Liver (tissue), 9 donors: ENCODE measurements around the gene RAB28. TPM values are rescaled to one million over a fixed set of nuclear protein-coding genes. Genes with fewer than 3 reads are reported as not detected.
A peak's percentile ranks its signal among the peaks of the same experiment; 100 is the strongest.

Experiments used
- DNase-seq: peaks from one replicate; pipeline ENCODE4 v3.0.0-alpha.2; 2017; ENCODE audit warnings: low spot score
- H3K27ac ChIP-seq, 2 donors: one replicate each; pipeline ENCODE4 v1.7.0; 2013; ENCODE audit warnings: inconsistent platforms in 2 of 2, low read length in 2 of 2, control low read depth in 1 of 2, low read depth in 1 of 2, mild to moderate bottlenecking in 1 of 2
- H3K27me3 ChIP-seq, 4 donors: one replicate each; pipeline versions ENCODE4 v1.6.1 to v1.7.0; 2013; ENCODE audit warnings: low read length in 3 of 4, inconsistent platforms in 1 of 4, mild to moderate bottlenecking in 1 of 4, moderate library complexity in 1 of 4; ENCODE audit not compliant: control insufficient read depth in 4 of 4, insufficient read depth in 4 of 4
- H3K36me3 ChIP-seq, 4 donors: one replicate each; pipeline versions ENCODE4 v1.6.1 to v1.7.0; 2013; ENCODE audit warnings: low read length in 3 of 4, mild to moderate bottlenecking in 3 of 4, low read depth in 1 of 4, moderate library complexity in 1 of 4; ENCODE audit not compliant: control insufficient read depth in 4 of 4, insufficient read depth in 3 of 4
- H3K4me1 ChIP-seq, 4 donors: one replicate each; pipeline versions ENCODE4 v1.6.1 to v1.7.0; 2013; ENCODE audit warnings: low read length in 3 of 4, mild to moderate bottlenecking in 3 of 4, moderate library complexity in 1 of 4; ENCODE audit not compliant: control insufficient read depth in 4 of 4, insufficient read depth in 4 of 4
- H3K4me3 ChIP-seq, 3 donors: one replicate each; pipeline versions ENCODE4 v1.6.1 to v1.7.0; 2013; ENCODE audit warnings: low read length in 3 of 3, control low read depth in 1 of 3, low read depth in 1 of 3, mild to moderate bottlenecking in 1 of 3
- H3K9ac ChIP-seq, 2 donors: one replicate each; pipeline ENCODE4 v1.7.0; 2013; ENCODE audit warnings: low read length in 2 of 2, mild to moderate bottlenecking in 2 of 2, moderate library complexity in 2 of 2, control low read depth in 1 of 2, low read depth in 1 of 2
- H3K9me3 ChIP-seq, 4 donors: one replicate each; pipeline versions ENCODE4 v1.6.1 to v1.7.0; 2013; ENCODE audit warnings: low read length in 3 of 4; ENCODE audit not compliant: control insufficient read depth in 4 of 4
- EGR1 ChIP-seq, 2 donors: IDR thresholded peaks; 2 replicates each; pipeline ENCODE4 v1.6.1; 2016 to 2018; ENCODE audit warnings: antibody characterized with exemption in 2 of 2, low read depth in 2 of 2
- FOXA1 ChIP-seq: IDR thresholded peaks from 2 replicates; pipeline ENCODE4 v1.6.1; 2016; ENCODE audit warnings: antibody characterized with exemption
- HNF4A ChIP-seq, 2 donors: conservative IDR thresholded peaks; 2 replicates each; pipeline ENCODE4 v1.6.1; 2016; ENCODE audit warnings: antibody characterized with exemption in 2 of 2, mild to moderate bottlenecking in 2 of 2
- JUND ChIP-seq, 2 donors: IDR thresholded peaks; 2 replicates each; pipeline ENCODE4 v1.6.1; 2016; ENCODE audit warnings: antibody characterized with exemption in 2 of 2
- NR2F2 ChIP-seq: IDR thresholded peaks from 2 replicates; pipeline ENCODE4 v1.6.1; 2016; ENCODE audit warnings: antibody characterized with exemption
- RAD21 ChIP-seq, 2 donors: IDR thresholded peaks; 2 replicates each; pipeline ENCODE4 v1.6.1; 2016; ENCODE audit warnings: antibody characterized with exemption in 2 of 2, mild to moderate bottlenecking in 2 of 2
- RXRA ChIP-seq, 2 donors: IDR thresholded peaks; 2 replicates each; pipeline ENCODE4 v1.6.1; 2017 to 2018; ENCODE audit warnings: antibody characterized with exemption in 2 of 2, mild to moderate bottlenecking in 1 of 2
- SP1 ChIP-seq: IDR thresholded peaks from 2 replicates; pipeline ENCODE4 v1.6.1; 2018; ENCODE audit warnings: antibody characterized with exemption, mild to moderate bottlenecking
- WGBS: extraction: QIAGEN DNeasy Blood & Tissue Kit; methylation state at CpG from one replicate; pipeline ENCODE4 v1.1.7; 2013; 5-methylcytosine and 5-hydroxymethylcytosine counted together
- polyA plus RNA-seq, 2 donors: library from polyadenylated mRNA; stranded (reverse) in 1 of 2; unstranded in 1 of 2; fragments of 200-250 nt in 1 of 2; fragments of >200 nt in 1 of 2; fragmentation: Nextera tagmentation in 1 of 2; extraction: Ambion mirVana in 1 of 2; gene quantifications; one replicate each; pipeline versions ENCODE4 v1.2.1 to v1.2.3, GENCODE V29; 2013 to 2015
- total RNA-seq, 2 donors: library from RNA; depleted of rRNA; stranded (reverse); fragments of >200 nt; gene quantifications; one replicate each; pipeline ENCODE4 v1.2.3, GENCODE V29; 2014
- TF ChIP-seq, protein P1 (sequence below): IDR thresholded peaks from 2 replicates; pipeline ENCODE4 v1.6.1; 2016; ENCODE audit warnings: antibody characterized with exemption
- TF ChIP-seq, protein P2 (sequence below): IDR thresholded peaks from 2 replicates; pipeline ENCODE4 v1.6.1; 2016; ENCODE audit warnings: antibody characterized with exemption
- donor health status: healthy.
- donor health status: healthy.
- donor health status: healthy.
- donor health status: healthy.
- donor health status: healthy.

The RAB28 gene
- total and polyA plus RNA-seq, 4 donors: 3.9 to 7.7 (median 6.8) TPM

DNA sequence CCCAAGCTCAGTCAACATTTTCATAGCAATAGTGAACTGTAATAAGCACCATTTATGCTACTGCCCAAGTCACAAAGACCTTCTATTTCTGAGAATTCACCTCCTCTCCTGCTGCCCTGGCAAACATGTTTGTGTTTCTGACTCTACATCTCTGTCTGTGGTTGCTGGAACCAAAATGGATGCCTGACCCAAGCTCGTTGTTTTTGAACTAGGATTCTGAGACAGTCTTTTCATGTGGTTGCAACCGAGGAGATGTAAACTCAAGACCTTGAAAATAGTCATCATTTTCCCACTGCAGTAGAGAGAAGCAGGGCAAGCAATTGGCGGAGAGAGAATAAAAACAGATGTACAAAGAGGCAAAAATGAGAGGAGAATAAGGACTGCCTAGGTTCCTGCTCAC lies 160.2 kb downstream of the RAB28 start:
- no peaks in the 10 kb centered on the region for H3K27me3 ChIP-seq
- TF ChIP-seq RAD21 (IDR thresholded peaks at IDR 0.05) (no peak), HNF4A (conservative IDR thresholded peaks at IDR 0.05) (no peak), SP1 (no peak), FOXA1 (no peak), JUND (IDR thresholded peaks at IDR 0.05) (no peak), NR2F2 (no peak)
- TF ChIP-seq, protein P1, sequence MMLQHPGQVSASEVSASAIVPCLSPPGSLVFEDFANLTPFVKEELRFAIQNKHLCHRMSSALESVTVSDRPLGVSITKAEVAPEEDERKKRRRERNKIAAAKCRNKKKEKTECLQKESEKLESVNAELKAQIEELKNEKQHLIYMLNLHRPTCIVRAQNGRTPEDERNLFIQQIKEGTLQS: no peak
- TF ChIP-seq, protein P2, sequence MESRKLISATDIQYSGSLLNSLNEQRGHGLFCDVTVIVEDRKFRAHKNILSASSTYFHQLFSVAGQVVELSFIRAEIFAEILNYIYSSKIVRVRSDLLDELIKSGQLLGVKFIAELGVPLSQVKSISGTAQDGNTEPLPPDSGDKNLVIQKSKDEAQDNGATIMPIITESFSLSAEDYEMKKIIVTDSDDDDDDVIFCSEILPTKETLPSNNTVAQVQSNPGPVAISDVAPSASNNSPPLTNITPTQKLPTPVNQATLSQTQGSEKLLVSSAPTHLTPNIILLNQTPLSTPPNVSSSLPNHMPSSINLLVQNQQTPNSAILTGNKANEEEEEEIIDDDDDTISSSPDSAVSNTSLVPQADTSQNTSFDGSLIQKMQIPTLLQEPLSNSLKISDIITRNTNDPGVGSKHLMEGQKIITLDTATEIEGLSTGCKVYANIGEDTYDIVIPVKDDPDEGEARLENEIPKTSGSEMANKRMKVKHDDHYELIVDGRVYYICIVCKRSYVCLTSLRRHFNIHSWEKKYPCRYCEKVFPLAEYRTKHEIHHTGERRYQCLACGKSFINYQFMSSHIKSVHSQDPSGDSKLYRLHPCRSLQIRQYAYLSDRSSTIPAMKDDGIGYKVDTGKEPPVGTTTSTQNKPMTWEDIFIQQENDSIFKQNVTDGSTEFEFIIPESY: no peak
- no peaks in the 10 kb centered on the region for H3K4me1 ChIP-seq
- 94% methylated on average over 3 of the region's 3 CpGs for WGBS
- H3K27ac ChIP-seq: no peak overlapping the region
- H3K9me3 ChIP-seq: peaks cover 0 to 6% (median 2%) of the 10 kb centered on the region in 4 donors
- H3K36me3 ChIP-seq: peaks cover 0 to 7% (median 0%) of the 10 kb centered on the region in 4 donors
- no peak overlapping the region for H3K4me3 ChIP-seq
- no peak for DNase-seq
- no peak overlapping the region for H3K9ac ChIP-seq

DNA sequence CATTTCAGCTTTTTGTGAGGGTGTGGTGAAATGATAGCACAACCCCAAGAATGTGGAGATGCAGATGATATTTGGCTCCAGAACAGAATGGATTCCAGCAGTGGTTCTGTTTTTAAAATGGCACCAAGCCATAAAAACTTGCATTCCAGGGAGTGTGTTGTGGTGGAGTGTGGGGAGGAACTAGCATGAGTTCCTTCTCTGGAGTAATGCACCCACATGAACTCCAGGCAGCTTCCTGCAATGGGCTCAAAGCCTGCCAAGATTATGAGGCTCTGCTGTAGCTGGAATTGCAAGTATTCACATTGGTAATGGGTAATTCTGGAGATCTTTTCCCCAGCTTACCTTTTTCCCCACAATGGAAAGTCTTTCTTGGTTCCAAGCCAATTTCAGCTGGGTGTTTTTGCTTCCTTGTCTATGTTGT lies 161.4 kb downstream of the RAB28 start:
- no peak for DNase-seq
- TF ChIP-seq RXRA (IDR thresholded peaks at IDR 0.05): peak in 1 of 2 donors; percentile 5
- no peak for TF ChIP-seq RAD21 (IDR thresholded peaks at IDR 0.05)
- TF ChIP-seq EGR1 (IDR thresholded peaks at IDR 0.05; ENCODE audit: low read depth in 2 of 2): no peak
- H3K27me3 ChIP-seq: no peaks in the 10 kb centered on the region
- no peaks in the 10 kb centered on the region for H3K4me1 ChIP-seq
- peaks cover 0 to 7% (median 0%) of the 10 kb centered on the region in 4 donors for H3K36me3 ChIP-seq
- peaks cover 0 to 6% (median 2%) of the 10 kb centered on the region in 4 donors for H3K9me3 ChIP-seq
- H3K9ac ChIP-seq: no peak overlapping the region
- no peak overlapping the region for H3K27ac ChIP-seq
- H3K4me3 ChIP-seq: peak overlapping the region in 1 of 3 donors; percentile 25

Other genes starting within 250 kb of the RAB28 start
- gene NKX3-2, start 60.2 kb upstream of the RAB28 start, total RNA-seq: not detected
- gene NKX3-2, start 60.2 kb upstream of the RAB28 start, polyA plus RNA-seq: not detected
- 10 to 100 TPM; 14.6 to 19.2 TPM for gene BOD1L1, start 143.4 kb upstream of the RAB28 start, total RNA-seq
- 1 to 10 TPM; 4.1 to 5.9 TPM for gene BOD1L1, start 143.4 kb upstream of the RAB28 start, polyA plus RNA-seq